ENCODE results near the gene SMG7. TPM values are rescaled to one million over a fixed set of nuclear protein-coding genes. Genes with fewer than 3 reads are reported as not detected.

SMG7 gene
- total RNA-seq, 1 experiment from 2014 or later = 72.9 TPM

DNA sequence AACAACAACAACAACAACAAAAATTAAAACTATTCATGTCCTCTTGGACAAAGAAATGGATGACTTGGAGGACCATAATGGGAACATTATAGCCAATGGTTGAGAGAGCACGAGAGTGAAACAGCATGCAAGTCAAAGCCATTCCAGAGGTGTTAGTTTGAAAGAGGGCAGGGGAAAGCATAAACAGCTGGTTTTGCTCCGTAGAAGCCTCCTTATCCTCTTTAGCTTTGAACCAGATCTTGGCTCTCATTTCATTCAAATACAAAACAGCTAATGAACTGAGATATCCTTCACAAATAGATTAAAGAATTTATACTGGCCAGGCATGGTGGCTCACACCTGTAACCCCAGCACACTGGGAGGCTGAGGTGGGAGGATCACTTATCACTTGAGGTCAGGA lies 8.7 kb upstream of the SMG7 start:
- Histone ChIP-seq H3K4me3 (no peak overlapping the region), H3K27me3 (ENCODE audit: insufficient read depth, low read depth) (no peaks in the 10 kb centered on the region), H3K9me3 (ENCODE audit: insufficient read depth, low read depth) (peaks cover 3% of the 10 kb centered on the region; the same call in 1 of the 2 replicates), H2AFZ (no peak overlapping the region), H3K9me2 (ENCODE audit: insufficient read depth) (no peaks in the 10 kb centered on the region), H4K20me1 (ENCODE audit: insufficient read depth) (no peaks in the 10 kb centered on the region), H3K4me1 (replicated peaks; ENCODE audit: insufficient read depth) (peaks cover 59% of the 10 kb centered on the region), H3K79me2 (ENCODE audit: low read depth) (no peaks in the 10 kb centered on the region), H3K36me3 (ENCODE audit: low read depth) (no peaks in the 10 kb centered on the region), H3K4me2 (no peak overlapping the region), H3K27ac (no peak overlapping the region), H3F3A (ENCODE audit: insufficient read depth, low read depth) (peaks cover 33% of the 10 kb centered on the region)
- intact Hi-C loops (cut with micrococcal nuclease; ENCODE audit: unreplicated experiment) = no loop called here
- CTCF ChIA-PET = no interaction called here
- POLR2A ChIA-PET (ENCODE audit: unreplicated experiment) = no interaction called here
- no peak for TF ChIP-seq CTCF (conservative IDR thresholded peaks at IDR 0.05)
- no peak for DNase-seq
- no TSS peak for BruUV-seq (replicated peaks)

- TF ChIP-seq EZH2 (IDR thresholded peaks at IDR 0.05; ENCODE audit: low read depth) (no peak), CTCF (conservative IDR thresholded peaks at IDR 0.05) (no peak)
- Histone ChIP-seq H3K4me3 (no peak overlapping the region), H3K27me3 (ENCODE audit: insufficient read depth, low read depth) (no peaks in the 10 kb centered on the region), H4K20me1 (ENCODE audit: insufficient read depth) (no peaks in the 10 kb centered on the region), H3F3A (ENCODE audit: insufficient read depth, low read depth) (peaks cover 43% of the 10 kb centered on the region), H3K27ac (peak overlapping the region; percentile 94), H3K4me1 (replicated peaks; ENCODE audit: insufficient read depth) (peaks cover 54% of the 10 kb centered on the region), H3K79me2 (ENCODE audit: low read depth) (no peaks in the 10 kb centered on the region), H2AFZ (no peak overlapping the region), H3K9me2 (ENCODE audit: insufficient read depth) (no peaks in the 10 kb centered on the region), H3K4me2 (peak overlapping the region; percentile 65), H3K36me3 (ENCODE audit: low read depth) (no peaks in the 10 kb centered on the region), H3K9me3 (ENCODE audit: insufficient read depth, low read depth) (no peaks in the 10 kb centered on the region)
- no peak for DNase-seq
- ChIA-PET CTCF (no interaction called here), POLR2A (ENCODE audit: unreplicated experiment) (no interaction called here)
- intact Hi-C loops (cut with micrococcal nuclease; ENCODE audit: unreplicated experiment) = no loop called here
- no TSS peak for BruUV-seq (replicated peaks)
Observed at GRCh38 chr1:183466781-183467180, 5.5 kb upstream of the SMG7 start.

DNA sequence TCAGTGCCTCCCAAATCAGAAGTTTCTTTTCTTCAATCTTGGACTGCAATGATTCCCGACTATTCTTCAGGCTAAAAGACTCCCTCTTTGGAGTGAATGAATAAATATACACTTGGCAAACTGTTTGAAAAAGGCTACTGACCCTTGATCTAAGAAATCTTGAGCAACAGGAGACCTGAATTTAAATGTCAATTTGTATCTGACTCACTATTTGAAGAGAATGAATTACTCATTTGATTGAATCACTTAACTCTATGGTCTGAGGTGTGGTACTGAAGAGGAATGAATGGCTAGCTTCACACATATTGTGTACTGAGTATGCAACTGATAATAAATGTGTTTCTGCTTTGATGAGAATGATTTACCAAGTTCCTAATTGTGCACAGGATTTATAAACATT lies 4.6 kb upstream of the SMG7 start:
- Histone ChIP-seq H3K9me2 (ENCODE audit: insufficient read depth) (no peaks in the 10 kb centered on the region), H3K9me3 (ENCODE audit: insufficient read depth, low read depth) (no peaks in the 10 kb centered on the region), H3K79me2 (ENCODE audit: low read depth) (peaks cover 4% of the 10 kb centered on the region), H3F3A (ENCODE audit: insufficient read depth, low read depth) (peaks cover 43% of the 10 kb centered on the region), H4K20me1 (ENCODE audit: insufficient read depth) (no peaks in the 10 kb centered on the region), H3K36me3 (ENCODE audit: low read depth) (no peaks in the 10 kb centered on the region), H3K4me3 (no peak overlapping the region; the same call in 1 of the 2 replicates), H3K4me2 (peak overlapping the region; percentile 65), H3K4me1 (replicated peaks; ENCODE audit: insufficient read depth) (peaks cover 45% of the 10 kb centered on the region), H3K27ac (peak overlapping the region; percentile 94), H3K27me3 (ENCODE audit: insufficient read depth, low read depth) (no peaks in the 10 kb centered on the region), H2AFZ (no peak overlapping the region)
- DNase-seq = peak in 1 of 2 experiments; percentile 92
- TF ChIP-seq CTCF (conservative IDR thresholded peaks at IDR 0.05) (no peak), EZH2 (IDR thresholded peaks at IDR 0.05; ENCODE audit: low read depth) (no peak)
- POLR2A ChIA-PET (ENCODE audit: unreplicated experiment) = interaction anchor here (0.8 kb wide), 1 partner anchor 8 kb away, joined by 11 read pairs; no protein-coding TSS in a partner anchor
- BruUV-seq (replicated peaks) = no TSS peak
- intact Hi-C loops (cut with micrococcal nuclease; ENCODE audit: unreplicated experiment) = no loop called here
- CTCF ChIA-PET = no interaction called here

Measured in PC-9 (cell line).